ENCODE data around the gene TSPOAP1.

Gene TSPOAP1

DNA sequence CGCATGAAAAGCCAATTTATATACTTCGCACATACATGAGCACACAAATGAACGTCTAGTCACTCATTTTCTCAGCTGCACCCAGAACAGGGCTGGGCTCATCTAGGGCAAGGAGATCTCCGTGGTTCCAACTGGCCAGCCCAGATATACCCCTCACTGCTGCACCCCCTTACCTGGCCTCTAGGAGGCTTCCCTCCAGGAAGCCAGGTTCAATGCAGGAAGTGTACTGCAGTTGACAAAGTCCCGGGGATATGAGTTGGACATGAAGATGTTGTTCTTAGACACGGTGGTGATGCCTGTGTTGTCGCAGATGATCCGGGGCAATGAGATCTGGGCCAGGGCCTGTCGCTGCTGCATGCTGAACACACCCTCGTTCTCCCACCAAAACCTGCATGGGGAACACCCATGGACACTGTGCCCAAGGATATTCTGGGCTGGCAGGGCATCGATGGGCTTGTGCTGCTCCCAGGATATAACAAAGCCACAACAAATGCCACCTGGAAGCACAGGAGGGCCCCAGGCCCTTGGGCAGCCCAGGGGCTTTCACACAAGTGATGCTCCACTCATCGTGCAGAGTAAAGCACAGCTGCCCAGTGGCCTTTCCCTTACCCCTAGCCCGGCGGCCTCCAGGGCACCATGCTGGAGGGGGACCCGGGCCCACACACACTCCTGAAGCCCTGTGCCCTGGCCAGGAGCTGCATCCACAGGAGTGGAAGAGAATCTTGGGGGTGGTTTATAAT lies 57.9 kb downstream of the TSPOAP1 start:
- H3K4ac ChIP-seq (ENCODE audit: low read depth in 1 of 2, low read length in 2 of 2), result no peak overlapping the region
- 85% methylated on average over 15 of the region's 15 CpGs for WGBS
- no peaks in the 10 kb centered on the region for H3K4me1 ChIP-seq (ENCODE audit: control insufficient read depth, insufficient read depth, low read depth, low read length)
- H3K79me1 ChIP-seq (replicated peaks; ENCODE audit: low read length, poor library complexity, severe bottlenecking), result no peaks in the 10 kb centered on the region
- no peak overlapping the region for H2BK120ac ChIP-seq (ENCODE audit: low read depth, low read length)
- H2BK15ac ChIP-seq (ENCODE audit: low read depth, poor library complexity, severe bottlenecking), result no peak overlapping the region
- no peak overlapping the region for H3K23ac ChIP-seq (ENCODE audit: low read length in 2 of 2)
- no peak overlapping the region for H4K91ac ChIP-seq (ENCODE audit: low read length)
- no peak overlapping the region for H3K9ac ChIP-seq (ENCODE audit: low read length)
- no peak overlapping the region for H2AK5ac ChIP-seq (ENCODE audit: low read length, severe bottlenecking)
- no peak overlapping the region for H3K4me3 ChIP-seq (ENCODE audit: insufficient read depth in 1 of 2, low read depth in 1 of 2, low read length in 2 of 2)
- no peak overlapping the region for H2BK5ac ChIP-seq (ENCODE audit: low read depth, low read length, poor library complexity, severe bottlenecking)
- H3K27me3 ChIP-seq (ENCODE audit: control insufficient read depth in 1 of 2, insufficient read depth in 1 of 2, low read length in 2 of 2), result peaks cover 20 to 43% of the 10 kb centered on the region in 2 experiments
- H2AFZ ChIP-seq (ENCODE audit: low read depth, low read length), result no peak overlapping the region
- H3K14ac ChIP-seq (ENCODE audit: low read length in 2 of 2), result no peak overlapping the region
- no peak overlapping the region for H3K4me2 ChIP-seq (ENCODE audit: low read length, poor library complexity, severe bottlenecking)
- no peaks in the 10 kb centered on the region for H3K36me3 ChIP-seq (ENCODE audit: control insufficient read depth in 1 of 2, insufficient read depth in 2 of 2, low read depth in 1 of 2, low read length in 2 of 2)
- H2BK12ac ChIP-seq (ENCODE audit: low read length in 2 of 2), result no peak overlapping the region
- H3K9me3 ChIP-seq (ENCODE audit: control insufficient read depth, low read length), result no peaks in the 10 kb centered on the region
- no peak for DNase-seq
- H3K18ac ChIP-seq (ENCODE audit: low read depth in 1 of 2, low read length in 2 of 2), result no peak overlapping the region
- peak overlapping the region; percentile 17 for H4K8ac ChIP-seq (ENCODE audit: low read length)
- no peak overlapping the region for H3K27ac ChIP-seq (ENCODE audit: low read length, poor library complexity, severe bottlenecking)

DNA sequence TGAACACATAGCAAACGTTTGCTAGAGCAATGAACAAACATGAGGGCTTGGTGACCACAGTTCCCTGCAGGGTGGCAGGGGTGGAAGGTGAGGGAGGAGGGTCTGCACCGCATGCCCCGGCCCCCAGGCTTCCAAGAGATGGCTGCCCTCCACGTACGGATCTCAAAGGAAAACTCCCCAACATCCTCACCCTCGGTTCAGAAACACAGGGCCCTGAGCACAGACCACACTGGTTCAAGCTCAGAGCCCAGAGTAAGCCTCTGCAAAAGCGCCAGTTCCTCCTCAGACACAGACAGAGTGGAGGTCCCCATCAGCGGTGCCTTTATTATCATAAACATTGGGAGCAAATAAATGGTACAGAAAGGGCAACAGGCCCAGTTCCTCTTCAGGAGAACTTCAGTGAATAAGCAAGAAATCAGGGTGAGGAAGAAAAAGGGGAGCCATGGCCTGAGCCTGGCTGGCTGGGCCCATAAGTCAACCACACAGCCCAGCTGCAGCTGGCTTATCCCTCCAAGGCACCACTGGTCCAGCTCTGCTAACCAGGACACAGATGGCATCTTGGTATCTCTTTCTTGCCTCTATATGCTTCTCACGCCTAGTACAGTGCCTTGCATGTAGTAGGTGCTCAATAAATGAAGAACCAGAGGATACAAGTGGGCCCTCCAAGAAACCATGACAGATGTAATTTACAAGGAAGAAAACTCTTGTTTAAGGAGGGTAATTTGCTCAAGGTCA lies 58.9 kb downstream of the TSPOAP1 start:
- 73% methylated on average over 9 of the region's 9 CpGs for WGBS
- no peak overlapping the region for H3K9ac ChIP-seq (ENCODE audit: low read length)

DNA sequence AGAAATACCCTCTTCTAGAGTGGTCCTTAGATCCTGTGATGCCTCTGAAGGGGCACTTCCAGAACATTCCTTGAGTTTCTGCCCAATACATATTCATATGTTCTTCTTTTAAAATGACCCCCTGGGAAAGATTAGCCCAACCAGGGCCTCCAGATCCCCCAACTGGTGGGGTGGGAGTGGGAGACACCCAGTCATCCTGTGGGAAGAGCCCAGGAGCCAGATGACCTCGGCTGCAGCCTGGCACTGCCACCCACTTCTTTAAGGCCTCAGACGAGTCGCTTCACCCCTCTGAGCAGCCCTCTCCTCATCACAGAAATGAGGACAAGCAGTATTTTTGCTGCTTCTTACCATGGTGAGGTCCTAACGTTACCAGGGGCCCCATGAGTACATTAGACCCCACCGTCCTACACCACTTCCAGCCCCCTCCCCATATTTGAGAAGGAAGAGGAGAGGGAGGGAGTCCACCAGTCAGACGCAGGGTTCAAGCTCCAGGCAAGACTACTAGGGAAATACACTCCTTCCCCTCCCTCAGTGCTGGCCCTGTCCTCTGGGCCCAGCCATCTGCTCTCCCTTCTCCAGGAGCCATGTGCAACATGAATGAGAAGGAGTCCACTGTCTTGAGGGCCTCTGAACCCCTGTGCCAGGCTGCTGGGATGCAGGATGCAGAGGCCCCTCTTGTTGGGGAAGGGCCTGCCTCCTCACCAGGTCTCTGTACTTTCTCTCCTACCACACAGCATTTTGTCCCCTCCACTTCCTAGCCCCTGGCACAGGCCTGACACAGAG lies 59.6 kb downstream of the TSPOAP1 start:
- Histone ChIP-seq H3K9me3 (ENCODE audit: control insufficient read depth, low read length) (no peaks in the 10 kb centered on the region), H4K91ac (ENCODE audit: low read length) (no peak overlapping the region)

More for the DNA sequence above, 58.9 kb downstream of the TSPOAP1 start:
- H4K8ac ChIP-seq (ENCODE audit: low read length), result no peak overlapping the region
- H2AK5ac ChIP-seq (ENCODE audit: low read length, severe bottlenecking), result no peak overlapping the region
- H2BK12ac ChIP-seq (ENCODE audit: low read length in 2 of 2), result no peak overlapping the region
- H3K14ac ChIP-seq (ENCODE audit: low read length in 2 of 2), result no peak overlapping the region
- H3K4me1 ChIP-seq (ENCODE audit: control insufficient read depth, insufficient read depth, low read depth, low read length), result no peaks in the 10 kb centered on the region
- H3K4me2 ChIP-seq (ENCODE audit: low read length, poor library complexity, severe bottlenecking), result no peak overlapping the region
- no peak overlapping the region for H2AFZ ChIP-seq (ENCODE audit: low read depth, low read length)
- H3K79me1 ChIP-seq (replicated peaks; ENCODE audit: low read length, poor library complexity, severe bottlenecking), result no peaks in the 10 kb centered on the region
- H2BK120ac ChIP-seq (ENCODE audit: low read depth, low read length), result no peak overlapping the region
- H2BK15ac ChIP-seq (ENCODE audit: low read depth, poor library complexity, severe bottlenecking), result no peak overlapping the region
- H3K23ac ChIP-seq (ENCODE audit: low read length in 2 of 2), result no peak overlapping the region
- DNase-seq, result no peak
- H2BK5ac ChIP-seq (ENCODE audit: low read depth, low read length, poor library complexity, severe bottlenecking), result no peak overlapping the region
- H3K4me3 ChIP-seq (ENCODE audit: insufficient read depth in 1 of 2, low read depth in 1 of 2, low read length in 2 of 2), result no peak overlapping the region
- H3K27ac ChIP-seq (ENCODE audit: low read length, poor library complexity, severe bottlenecking), result no peak overlapping the region
- no peak overlapping the region for H3K4ac ChIP-seq (ENCODE audit: low read depth in 1 of 2, low read length in 2 of 2)
- no peak overlapping the region for H3K18ac ChIP-seq (ENCODE audit: low read depth in 1 of 2, low read length in 2 of 2)
- no peaks in the 10 kb centered on the region for H3K9me3 ChIP-seq (ENCODE audit: control insufficient read depth, low read length)
- peaks cover 22 to 42% of the 10 kb centered on the region in 2 experiments for H3K27me3 ChIP-seq (ENCODE audit: control insufficient read depth in 1 of 2, insufficient read depth in 1 of 2, low read length in 2 of 2)
- H4K91ac ChIP-seq (ENCODE audit: low read length), result no peak overlapping the region
- H3K36me3 ChIP-seq (ENCODE audit: control insufficient read depth in 1 of 2, insufficient read depth in 2 of 2, low read depth in 1 of 2, low read length in 2 of 2), result no peaks in the 10 kb centered on the region

DNA sequence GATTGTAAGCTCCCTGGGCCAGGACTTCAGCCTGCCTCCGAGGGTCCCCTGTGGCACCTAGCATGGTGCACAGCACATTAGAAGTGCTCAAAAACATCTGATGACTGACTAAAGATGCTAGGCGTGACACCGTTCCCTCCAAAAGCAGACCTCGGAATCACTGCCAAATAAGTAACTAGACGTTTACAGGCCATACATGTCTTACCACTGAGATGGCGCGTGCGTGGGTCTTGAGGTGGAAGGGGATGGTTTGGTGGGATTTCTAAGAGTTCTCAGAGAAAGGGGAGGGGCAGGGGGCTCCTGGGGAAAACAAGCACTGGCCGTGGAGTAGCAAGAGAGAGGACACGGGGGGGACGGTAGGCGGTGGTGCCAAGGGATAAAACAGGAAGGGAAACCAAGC lies 60.3 kb downstream of the TSPOAP1 start:
- WGBS, result 92% methylated on average over 10 of the region's 12 CpGs
- no peak overlapping the region for H3K4me3 ChIP-seq (ENCODE audit: insufficient read depth in 1 of 2, low read depth in 1 of 2, low read length in 2 of 2)

More for the DNA sequence above, 59.6 kb downstream of the TSPOAP1 start:
- Histone ChIP-seq H3K27me3 (ENCODE audit: control insufficient read depth in 1 of 2, insufficient read depth in 1 of 2, low read length in 2 of 2) (peaks cover 27 to 48% of the 10 kb centered on the region in 2 experiments), H3K4me2 (ENCODE audit: low read length, poor library complexity, severe bottlenecking) (no peak overlapping the region), H3K79me1 (replicated peaks; ENCODE audit: low read length, poor library complexity, severe bottlenecking) (no peaks in the 10 kb centered on the region), H2AK5ac (ENCODE audit: low read length, severe bottlenecking) (no peak overlapping the region), H3K23ac (ENCODE audit: low read length in 2 of 2) (no peak overlapping the region), H2BK120ac (ENCODE audit: low read depth, low read length) (no peak overlapping the region), H3K14ac (ENCODE audit: low read length in 2 of 2) (no peak overlapping the region), H2BK5ac (ENCODE audit: low read depth, low read length, poor library complexity, severe bottlenecking) (no peak overlapping the region), H2BK12ac (ENCODE audit: low read length in 2 of 2) (no peak overlapping the region), H3K4ac (ENCODE audit: low read depth in 1 of 2, low read length in 2 of 2) (no peak overlapping the region), H2BK15ac (ENCODE audit: low read depth, poor library complexity, severe bottlenecking) (no peak overlapping the region), H3K9ac (ENCODE audit: low read length) (no peak overlapping the region), H4K8ac (ENCODE audit: low read length) (no peak overlapping the region), H2AFZ (ENCODE audit: low read depth, low read length) (no peak overlapping the region), H3K27ac (ENCODE audit: low read length, poor library complexity, severe bottlenecking) (no peak overlapping the region), H3K4me3 (ENCODE audit: insufficient read depth in 1 of 2, low read depth in 1 of 2, low read length in 2 of 2) (no peak overlapping the region), H3K18ac (ENCODE audit: low read depth in 1 of 2, low read length in 2 of 2) (no peak overlapping the region), H3K4me1 (ENCODE audit: control insufficient read depth, insufficient read depth, low read depth, low read length) (no peaks in the 10 kb centered on the region), H3K36me3 (ENCODE audit: control insufficient read depth in 1 of 2, insufficient read depth in 2 of 2, low read depth in 1 of 2, low read length in 2 of 2) (no peaks in the 10 kb centered on the region)
- no peak for DNase-seq
- 22% methylated on average over 1 of the region's 6 CpGs for WGBS

More for the DNA sequence above, 60.3 kb downstream of the TSPOAP1 start:
- no peak overlapping the region for H2AK5ac ChIP-seq (ENCODE audit: low read length, severe bottlenecking)
- no peak overlapping the region for H2BK12ac ChIP-seq (ENCODE audit: low read length in 2 of 2)
- no peak overlapping the region for H3K14ac ChIP-seq (ENCODE audit: low read length in 2 of 2)
- no peak overlapping the region for H2AFZ ChIP-seq (ENCODE audit: low read depth, low read length)
- H3K27ac ChIP-seq (ENCODE audit: low read length, poor library complexity, severe bottlenecking), result no peak overlapping the region
- no peaks in the 10 kb centered on the region for H3K9me3 ChIP-seq (ENCODE audit: control insufficient read depth, low read length)
- H3K4me2 ChIP-seq (ENCODE audit: low read length, poor library complexity, severe bottlenecking), result no peak overlapping the region
- no peak overlapping the region for H3K9ac ChIP-seq (ENCODE audit: low read length)
- H3K79me1 ChIP-seq (replicated peaks; ENCODE audit: low read length, poor library complexity, severe bottlenecking), result no peaks in the 10 kb centered on the region
- H4K8ac ChIP-seq (ENCODE audit: low read length), result no peak overlapping the region
- H2BK5ac ChIP-seq (ENCODE audit: low read depth, low read length, poor library complexity, severe bottlenecking), result no peak overlapping the region
- H3K27me3 ChIP-seq (ENCODE audit: control insufficient read depth in 1 of 2, insufficient read depth in 1 of 2, low read length in 2 of 2), result peaks cover 33 to 50% of the 10 kb centered on the region in 2 experiments
- H3K36me3 ChIP-seq (ENCODE audit: control insufficient read depth in 1 of 2, insufficient read depth in 2 of 2, low read depth in 1 of 2, low read length in 2 of 2), result no peaks in the 10 kb centered on the region
- H3K18ac ChIP-seq (ENCODE audit: low read depth in 1 of 2, low read length in 2 of 2), result no peak overlapping the region
- no peak overlapping the region for H3K23ac ChIP-seq (ENCODE audit: low read length in 2 of 2)
- H3K4ac ChIP-seq (ENCODE audit: low read depth in 1 of 2, low read length in 2 of 2), result no peak overlapping the region
- DNase-seq, result no peak
- H2BK15ac ChIP-seq (ENCODE audit: low read depth, poor library complexity, severe bottlenecking), result no peak overlapping the region
- no peaks in the 10 kb centered on the region for H3K4me1 ChIP-seq (ENCODE audit: control insufficient read depth, insufficient read depth, low read depth, low read length)
- no peak overlapping the region for H2BK120ac ChIP-seq (ENCODE audit: low read depth, low read length)
- H4K91ac ChIP-seq (ENCODE audit: low read length), result no peak overlapping the region
